ENCODE measurements around the gene DNM1.

The DNM1 gene

DNA sequence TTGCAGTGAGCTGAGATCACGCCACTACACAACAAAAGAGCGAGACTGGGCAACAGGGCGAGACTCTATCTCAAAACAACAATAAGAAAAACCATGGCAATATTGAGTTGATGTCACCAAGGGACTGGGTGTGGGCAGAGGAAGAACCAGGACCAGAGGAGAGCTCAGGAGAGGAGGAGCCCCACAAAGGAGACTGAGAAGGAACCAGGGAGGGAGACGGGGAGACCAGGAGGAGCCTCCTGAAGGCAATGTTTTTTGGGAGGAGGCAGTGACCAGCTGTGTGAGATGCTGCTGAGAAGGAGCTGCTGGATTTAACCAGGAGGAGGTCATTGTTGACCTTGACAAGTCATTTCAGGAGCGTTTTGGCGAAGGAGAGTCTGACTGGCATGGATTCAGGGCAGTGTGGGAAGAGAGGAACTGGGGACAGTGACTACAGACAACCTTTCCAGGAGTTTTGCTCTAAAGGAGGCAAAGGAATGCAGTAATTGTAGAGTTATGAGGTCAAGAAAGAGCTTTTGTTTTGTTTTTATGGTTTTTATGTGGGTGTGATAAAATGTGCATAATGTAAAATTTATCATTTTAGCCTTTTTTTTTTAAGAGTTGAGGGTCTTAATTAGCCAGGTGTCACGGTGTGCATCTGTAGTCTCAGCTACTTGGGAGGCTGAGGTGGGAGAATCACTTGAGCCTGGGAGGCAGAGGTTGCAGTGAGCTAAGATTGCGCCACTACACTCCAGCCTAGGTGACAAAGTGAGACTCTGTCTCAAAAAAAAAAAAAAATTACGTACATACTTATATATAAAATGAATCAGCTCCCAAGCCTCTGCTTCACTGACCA, 101.2 kb downstream of the DNM1 start:
- no peak for DNase-seq (ENCODE audit: extremely low read depth in 1 of 2, low read depth in 1 of 2)
